Right kidney (tissue), 1 donor: ENCODE data around the gene OTUB1.
"Not testable (repeated sequence)": the region's sequence is repeated elsewhere in the genome, so short reads cannot be mapped to it uniquely, and the experiment has no call there.

Experiments
- DNase-seq: peaks from one replicate; pipeline ENCODE4 v3.0.0-alpha.2; 2016

OTUB1 gene

DNA sequence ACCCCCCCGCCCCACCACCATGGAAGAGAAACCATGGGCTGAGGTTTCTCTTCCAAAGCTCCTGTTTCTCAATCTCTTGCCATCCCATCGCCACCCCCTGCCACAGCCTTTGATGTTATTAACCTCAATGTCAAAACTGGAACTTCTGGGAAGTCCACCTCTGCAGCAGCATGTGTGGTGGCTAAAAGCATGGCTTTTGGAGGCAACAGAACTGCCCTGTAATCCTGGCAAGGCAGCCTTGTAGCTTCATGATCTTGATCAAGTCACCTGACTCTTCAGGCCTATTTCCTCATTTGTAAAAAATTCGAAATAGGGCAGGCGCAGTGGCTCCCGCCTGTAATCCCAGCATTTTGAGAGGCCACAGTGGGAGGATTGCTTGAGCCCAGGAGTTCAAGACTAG is 15.3 kb upstream of the OTUB1 start:
- no peak for DNase-seq

DNA sequence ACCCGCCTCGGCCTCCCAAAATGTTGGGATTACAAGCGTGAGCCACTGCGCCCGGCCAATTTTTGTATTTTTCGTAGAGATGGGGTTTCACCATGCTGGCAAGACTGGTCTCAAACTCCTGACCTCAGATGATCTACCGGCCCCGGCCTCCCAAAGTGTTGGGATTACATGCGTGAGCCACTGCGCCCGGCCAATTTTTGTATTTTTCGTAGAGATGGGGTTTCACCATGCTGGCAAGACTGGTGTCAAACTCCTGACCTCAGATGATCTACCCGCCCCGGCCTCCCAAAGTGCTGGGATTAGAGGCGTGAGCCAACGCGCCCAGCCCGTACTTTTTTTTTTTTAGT is 12.4 kb upstream of the OTUB1 start:
- DNase-seq = not testable (repeated sequence)

DNA sequence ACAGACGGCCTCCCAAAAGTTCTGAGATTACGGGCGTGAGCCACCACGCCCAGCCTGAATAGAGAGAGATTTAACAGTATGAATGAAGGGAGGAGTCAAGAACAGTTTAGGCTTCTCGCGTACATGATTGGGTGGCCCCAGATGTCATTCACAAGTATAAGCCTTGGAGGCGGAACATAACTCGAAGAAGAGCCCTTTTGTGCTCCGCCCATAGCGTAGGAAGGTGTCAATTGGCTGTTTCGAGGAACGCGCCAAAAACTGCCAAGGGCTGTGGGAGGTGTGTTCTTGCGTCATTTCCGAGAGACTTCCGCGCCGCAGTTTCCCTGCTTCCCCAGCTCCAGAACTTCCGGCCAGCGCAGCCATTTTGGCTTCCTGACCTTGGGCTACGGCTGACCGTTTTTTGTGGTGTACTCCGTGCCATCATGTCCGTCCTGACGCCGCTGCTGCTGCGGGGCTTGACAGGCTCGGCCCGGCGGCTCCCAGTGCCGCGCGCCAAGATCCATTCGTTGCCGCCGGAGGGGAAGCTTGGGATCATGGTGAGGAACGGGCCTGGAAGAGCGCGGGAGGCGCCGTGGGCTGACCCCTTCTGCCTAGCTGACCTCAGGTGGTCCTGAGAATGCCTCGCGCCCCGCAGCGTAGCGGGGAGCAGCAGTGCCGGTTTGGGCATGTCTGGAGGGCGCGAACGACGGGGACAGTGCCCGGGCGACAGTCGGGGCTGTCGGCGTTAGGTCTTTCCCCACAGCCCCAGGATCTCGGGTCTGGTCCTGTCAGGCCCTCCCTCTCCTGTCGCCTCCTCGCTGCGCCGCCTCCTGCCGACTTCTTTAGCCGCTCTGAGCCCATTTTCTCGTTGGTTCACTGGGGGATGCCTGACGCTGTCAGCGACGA is 11.7 kb upstream of the OTUB1 start, which contains the start of gene COX8A:
Gene COX8A (plus strand): TSS at position 362 of the 885 bp plus-strand sequence. CDS start 61 bp downstream, at position 423.
- DNase-seq = peak; percentile 96

DNA sequence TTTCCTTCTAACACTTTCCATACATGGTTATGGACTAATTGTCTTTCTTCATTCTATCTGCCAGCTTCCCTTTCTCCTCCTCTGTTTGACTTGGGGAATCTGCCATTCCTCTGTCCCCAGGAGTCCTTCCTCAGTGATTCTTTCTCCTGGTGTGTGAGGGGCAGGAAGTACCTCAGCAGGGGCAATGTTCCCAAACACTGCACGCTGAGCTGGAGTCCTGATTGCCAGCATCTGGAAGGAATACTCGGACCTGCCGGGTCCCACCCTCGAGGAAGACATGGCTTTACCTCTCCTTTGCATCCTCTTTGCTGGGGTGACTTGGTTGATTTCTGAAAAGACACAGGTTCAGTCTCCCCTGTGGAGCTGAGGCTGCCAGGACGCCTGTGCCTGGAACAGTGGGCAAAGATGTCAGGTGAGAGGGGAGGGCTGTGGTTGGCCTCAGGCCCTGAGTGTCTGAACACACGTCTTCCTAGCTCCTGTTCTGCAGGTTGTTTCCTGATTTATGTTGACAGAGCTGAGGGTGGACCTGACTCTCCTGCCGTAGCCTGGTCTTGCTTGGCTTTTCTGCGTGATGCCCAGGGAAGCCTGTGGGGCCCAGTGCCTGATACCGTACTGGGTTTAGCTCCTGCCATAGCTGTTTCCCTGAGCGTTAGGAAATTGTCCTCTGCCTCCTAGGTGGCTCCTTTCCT is 7.5 kb upstream of the OTUB1 start:
- DNase-seq = no peak

DNA sequence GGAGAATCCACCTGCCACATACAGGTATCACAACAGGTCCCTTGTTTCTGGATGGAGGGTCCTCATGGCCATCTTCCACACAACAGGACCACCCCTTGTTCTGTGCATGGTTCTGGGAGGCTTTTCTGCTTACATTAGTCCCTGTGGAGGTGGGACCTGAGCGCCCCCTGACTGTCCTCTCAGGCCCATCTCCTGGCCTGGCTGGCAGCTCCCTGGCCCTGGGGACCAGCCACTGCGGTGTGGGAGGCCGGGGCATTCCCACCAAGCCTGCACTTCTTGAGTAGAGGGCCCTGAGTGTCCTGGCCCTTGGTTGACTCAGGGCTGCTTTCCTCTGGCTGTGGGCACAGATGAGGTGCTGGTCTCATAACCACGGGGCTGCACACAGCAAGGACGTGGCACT is 6.8 kb upstream of the OTUB1 start:
- DNase-seq = no peak

DNA sequence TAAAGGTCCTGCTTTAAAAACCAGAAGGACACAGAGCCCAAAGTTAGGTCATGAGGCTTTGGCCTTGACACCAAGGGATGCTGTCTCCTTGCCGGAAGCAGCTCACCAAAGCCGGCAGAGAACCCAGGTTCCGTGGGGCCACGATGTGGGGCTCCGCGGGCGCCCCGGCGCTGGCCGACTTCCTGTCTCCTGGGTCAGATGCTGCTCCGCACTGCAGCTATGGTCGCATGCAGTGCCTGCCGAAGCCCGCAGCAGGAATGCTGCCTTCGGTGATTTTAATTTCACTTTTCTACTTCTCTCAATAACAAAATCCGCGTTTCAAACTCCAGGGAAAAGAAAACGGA is 454 bp upstream of the OTUB1 start:
- DNase-seq = peak; percentile 81

DNA sequence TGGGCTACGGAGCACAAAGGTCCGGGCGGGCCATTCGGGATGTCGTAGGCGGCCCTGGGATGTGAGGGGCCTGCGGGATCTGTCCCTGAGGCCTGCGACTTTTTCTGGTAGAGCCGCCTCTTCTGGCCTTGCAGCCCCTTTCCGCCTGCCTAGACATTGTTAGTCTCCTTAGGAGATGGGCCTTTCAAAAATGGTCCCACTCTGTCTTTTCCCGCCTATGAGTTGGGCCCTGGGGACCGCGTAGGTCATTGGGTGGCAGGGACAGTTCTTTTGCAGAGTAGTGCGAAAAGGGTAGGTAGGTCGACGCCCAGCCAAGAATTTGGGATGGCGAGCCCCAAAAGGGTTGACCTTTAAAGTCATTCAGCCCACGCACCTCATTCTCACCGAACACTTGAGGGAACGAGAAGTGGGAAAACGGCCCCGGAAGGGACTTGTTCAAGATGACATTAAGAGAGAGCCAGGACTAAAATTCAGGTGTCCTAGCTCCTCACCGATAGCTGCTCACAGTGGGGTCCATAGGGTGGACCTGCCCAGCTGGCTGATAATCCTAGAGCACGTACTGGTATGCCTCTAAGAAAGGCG is 785 bp downstream of the OTUB1 start:
- DNase-seq = no peak

DNA sequence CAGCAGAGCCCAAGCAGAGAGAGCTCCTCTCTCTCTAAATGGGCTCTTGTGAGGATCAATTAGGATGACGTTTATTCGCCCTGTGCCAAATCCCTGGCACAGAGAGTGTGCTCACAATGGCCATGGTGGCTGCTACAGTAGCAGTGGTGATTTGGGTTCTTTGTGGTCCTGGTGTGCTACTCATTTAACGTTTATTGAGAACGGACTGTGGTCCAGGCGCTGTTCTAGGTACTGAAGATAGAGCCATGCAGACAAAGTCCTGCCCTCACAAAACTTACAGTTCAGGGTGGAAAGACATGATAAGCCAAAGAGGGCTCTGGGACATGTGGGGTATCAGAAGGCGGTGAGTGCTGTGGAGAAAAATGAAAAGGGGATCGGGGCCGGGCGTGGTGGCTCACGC is 5.3 kb downstream of the OTUB1 start:
- no peak for DNase-seq

DNA sequence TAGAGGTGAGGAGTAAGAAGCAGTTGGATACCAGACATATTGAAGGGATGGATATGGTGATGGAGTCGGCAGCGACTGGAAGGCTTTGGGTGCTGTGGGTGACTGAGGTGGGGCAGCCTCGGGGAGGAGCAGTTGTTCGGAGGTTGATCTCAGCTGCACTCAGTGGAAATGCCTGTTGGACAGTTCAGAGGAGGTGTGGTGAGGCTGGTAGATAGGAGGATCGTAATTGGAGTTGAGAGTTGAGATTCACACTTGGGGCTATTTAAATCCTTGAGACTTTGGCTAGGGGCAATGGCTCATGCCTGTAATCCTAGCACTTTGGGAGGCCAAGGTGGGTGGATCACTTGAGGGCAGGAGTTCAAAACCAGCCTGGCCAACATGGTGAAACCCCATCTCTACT is 6.9 kb downstream of the OTUB1 start:
- DNase-seq = no peak

DNA sequence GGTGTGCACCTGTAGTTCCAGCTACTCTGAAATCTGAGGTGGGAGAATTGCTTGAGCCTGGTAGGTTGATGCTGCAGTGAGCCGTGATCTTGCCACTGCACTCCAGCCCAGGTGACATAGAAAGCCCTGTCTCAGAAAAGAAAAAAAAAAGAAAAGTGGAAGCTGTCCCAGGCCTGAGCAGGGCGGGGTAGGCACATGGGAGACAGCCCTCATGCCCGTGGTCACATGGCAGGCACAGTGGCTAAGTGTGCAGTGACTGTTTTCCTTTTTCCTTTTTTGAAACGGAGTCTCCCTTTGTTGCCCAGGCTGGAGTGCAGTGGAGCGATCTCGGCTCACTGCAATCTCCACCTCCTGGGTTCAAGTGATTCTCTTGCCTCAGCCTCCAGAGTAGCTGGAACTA is 7.8 kb downstream of the OTUB1 start:
- DNase-seq = no peak

DNA sequence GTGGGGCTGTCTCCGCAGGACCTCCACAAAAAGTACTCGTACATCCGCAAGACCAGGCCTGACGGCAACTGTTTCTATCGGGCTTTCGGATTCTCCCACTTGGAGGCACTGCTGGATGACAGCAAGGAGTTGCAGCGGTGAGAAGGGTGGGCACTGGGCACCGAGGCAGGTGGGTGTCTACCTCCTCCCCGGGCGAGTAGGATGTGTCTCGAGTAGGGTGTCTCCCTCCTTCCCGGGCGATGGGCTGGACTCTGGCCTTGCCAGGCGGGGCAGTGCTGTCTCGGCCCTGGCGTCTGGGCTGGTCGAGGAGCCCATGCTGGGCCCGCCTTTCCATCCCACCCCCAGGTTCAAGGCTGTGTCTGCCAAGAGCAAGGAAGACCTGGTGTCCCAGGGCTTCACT is 10.3 kb downstream of the OTUB1 start:
- no peak for DNase-seq

DNA sequence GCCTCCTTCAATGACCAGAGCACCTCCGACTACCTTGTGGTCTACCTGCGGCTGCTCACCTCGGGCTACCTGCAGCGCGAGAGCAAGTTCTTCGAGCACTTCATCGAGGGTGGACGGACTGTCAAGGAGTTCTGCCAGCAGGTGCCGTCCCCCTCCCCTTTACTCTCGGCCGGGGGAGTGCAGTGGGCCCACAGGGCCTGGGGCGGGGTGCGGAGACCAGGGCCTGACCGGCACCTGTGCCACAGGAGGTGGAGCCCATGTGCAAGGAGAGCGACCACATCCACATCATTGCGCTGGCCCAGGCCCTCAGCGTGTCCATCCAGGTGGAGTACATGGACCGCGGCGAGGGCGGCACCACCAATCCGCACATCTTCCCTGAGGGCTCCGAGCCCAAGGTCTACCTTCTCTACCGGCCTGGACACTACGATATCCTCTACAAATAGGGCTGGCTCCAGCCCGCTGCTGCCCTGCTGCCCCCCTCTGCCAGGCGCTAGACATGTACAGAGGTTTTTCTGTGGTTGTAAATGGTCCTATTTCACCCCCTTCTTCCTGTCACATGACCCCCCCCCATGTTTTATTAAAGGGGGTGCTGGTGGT is 11.0 kb downstream of the OTUB1 start:
- DNase-seq = no peak

DNA sequence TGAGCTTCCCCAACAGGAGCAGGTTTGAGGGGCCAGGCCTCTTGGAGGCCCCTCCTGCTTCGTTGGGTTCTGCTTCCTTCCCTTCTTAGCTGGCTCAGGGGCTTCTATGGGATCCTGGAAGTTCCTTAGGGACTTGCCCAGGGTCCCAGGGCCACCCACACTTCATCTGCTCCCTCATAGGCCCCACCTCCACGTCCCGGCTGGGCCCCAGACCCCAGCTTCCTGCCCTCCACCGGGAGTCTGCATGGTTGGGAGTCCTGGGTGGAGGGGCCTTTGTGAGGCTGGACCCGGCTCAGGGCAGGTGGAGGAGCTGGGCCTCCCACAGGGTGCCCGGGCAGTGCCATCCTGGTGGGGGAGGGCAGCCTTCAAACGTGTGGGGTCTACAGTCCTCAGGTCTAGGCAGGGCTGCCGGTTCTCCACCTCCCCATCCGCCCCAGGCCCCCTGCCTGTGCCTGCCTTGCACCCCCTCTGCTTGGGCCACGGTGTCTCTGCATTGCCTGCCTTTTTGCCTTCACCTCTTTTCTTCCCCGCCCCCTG is 11.6 kb downstream of the OTUB1 start:
- no peak for DNase-seq

DNA sequence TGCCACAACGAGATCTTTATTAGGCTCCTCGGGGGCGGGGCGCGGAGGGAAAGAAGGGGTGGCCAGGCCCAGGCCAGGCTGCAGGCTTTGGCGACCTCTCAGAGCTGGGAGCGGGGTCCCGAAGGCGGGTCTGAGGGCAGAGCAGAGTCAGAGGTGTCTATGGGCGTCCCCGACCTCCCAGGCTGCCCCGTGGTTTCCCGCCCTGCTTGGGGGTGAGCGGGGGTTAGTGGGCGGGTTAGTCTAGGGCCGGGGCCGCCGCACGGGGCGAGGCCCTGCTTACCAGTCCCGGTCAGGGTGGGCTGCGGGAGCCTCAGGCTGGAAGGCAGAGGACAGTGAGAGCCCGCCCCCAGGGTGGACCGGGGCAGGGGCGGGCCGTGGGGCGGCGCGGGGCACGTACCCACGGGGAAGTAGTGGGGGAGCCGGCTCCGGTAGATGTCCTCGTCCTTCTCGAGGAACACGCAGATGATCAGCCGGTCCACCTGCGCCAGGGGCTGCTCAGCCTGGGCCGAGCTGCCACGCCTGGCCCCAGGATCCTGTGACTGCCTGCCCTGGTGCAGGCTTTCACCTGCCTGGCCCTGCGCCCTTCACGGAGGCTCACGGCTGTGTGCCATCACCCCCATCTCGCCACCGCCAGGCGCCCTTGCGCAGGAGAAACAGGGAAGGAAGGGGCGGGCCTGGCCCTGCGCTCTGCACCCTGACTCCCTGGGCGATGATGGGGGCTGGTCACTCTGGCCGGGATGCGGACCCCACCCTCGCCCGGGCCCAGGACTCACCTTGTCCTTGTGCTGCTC is 12.5 kb downstream of the OTUB1 start:
- peak; percentile 69 for DNase-seq

DNA sequence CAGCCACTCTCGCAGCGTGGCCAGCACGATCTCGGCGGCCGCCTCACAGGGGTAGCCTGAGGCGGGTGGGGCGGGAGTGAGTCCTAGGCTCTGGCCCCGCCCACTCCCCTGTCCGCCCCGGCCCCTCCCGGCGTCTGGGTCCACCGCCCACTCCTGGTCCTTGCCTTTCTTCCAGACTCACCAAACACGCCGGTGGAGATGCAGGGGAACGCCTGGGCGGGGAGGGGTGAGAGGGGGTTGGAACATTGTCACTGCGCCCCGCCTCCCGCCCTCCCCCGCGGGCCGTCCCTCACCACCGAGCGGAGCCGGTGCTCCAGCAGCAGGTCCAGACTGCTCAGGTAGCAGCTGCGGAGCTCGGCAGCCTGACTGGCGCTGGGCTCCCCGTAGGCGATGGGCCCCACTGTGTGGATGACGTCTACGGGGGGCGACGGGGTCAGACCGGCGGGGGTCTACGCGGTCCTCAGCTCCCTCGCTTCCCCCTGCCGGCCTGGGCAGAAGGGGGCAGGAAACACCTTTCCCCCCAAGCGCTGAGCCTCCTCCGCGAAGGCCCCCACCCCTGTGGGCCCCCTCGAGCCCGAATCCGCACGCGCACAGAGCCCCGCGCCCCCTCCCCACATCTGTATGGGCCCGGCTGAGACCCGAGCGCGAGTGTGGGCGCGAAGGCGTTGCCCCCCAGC is 13.2 kb downstream of the OTUB1 start:
- no peak for DNase-seq

DNA sequence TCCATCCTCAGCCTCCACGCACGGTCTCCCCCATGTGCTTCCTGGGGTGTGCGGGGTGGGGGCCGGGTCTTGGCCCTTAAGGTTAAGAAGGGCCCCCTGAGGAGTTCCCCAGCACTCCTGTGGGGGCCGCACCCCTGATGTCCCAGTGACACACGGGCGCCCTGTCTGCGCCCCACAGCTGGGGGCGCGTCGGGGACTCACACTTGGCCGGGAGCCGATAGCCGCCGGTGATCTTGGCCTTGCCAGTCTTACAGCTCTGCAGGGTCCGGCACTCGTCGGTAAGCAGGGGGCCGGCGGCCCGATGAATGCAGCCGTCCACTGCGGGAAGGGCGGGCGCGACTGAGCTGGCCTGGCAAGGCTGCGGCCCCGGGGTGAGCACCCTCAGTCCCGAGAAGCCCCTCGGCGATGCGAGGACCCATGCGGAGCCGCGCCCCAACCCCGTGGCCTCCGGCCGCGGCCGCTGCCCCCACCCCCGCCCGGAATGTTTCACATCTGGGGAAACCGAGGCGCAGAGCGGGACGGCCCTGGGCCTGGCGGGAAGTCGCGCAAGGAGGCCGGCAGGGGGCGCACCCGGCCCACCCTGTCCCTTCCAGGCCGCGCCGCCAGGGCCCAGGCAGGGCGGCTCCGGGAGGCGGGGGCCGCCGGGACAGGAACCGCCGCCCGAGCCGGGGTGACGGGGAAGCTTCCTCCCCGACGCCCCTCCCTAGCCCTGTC is 13.9 kb downstream of the OTUB1 start:
- DNase-seq = peak; percentile 69

DNA sequence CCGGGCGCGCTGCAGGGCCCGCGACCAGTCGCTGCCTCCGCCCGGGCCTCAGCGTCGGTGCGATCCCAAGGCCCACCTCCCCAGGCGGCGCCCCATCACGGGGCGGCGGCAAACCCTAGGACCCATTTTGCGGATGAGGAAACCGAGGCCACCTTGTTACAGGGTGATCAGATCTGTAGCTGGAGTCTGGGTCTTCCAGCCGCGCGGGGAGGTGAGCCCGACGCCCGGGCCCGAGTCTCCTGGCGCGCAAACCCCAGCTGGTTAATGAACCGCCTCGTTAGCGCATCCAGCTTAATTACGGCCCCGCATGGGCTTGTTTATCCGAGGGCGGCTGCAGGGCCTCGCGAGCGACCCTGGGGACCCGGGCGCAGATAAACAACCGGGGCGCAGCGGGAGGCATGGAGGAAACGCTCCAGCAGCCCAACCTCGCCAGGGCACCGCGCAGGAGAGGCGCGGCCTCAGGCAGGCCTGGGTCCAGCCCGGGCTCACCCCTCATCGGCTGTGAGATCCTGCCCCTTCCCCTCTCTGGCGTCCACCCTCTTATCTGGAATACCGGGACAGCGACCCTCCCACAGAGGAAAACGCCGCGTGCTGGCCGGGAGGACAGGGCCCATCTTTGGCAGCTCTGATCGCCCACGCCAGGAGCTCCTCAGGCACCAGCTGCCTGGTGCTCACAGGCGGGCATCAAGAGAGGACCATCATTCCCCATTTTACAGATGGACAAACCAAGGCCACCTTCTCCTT is 14.7 kb downstream of the OTUB1 start:
- peak; percentile 82 for DNase-seq

DNA sequence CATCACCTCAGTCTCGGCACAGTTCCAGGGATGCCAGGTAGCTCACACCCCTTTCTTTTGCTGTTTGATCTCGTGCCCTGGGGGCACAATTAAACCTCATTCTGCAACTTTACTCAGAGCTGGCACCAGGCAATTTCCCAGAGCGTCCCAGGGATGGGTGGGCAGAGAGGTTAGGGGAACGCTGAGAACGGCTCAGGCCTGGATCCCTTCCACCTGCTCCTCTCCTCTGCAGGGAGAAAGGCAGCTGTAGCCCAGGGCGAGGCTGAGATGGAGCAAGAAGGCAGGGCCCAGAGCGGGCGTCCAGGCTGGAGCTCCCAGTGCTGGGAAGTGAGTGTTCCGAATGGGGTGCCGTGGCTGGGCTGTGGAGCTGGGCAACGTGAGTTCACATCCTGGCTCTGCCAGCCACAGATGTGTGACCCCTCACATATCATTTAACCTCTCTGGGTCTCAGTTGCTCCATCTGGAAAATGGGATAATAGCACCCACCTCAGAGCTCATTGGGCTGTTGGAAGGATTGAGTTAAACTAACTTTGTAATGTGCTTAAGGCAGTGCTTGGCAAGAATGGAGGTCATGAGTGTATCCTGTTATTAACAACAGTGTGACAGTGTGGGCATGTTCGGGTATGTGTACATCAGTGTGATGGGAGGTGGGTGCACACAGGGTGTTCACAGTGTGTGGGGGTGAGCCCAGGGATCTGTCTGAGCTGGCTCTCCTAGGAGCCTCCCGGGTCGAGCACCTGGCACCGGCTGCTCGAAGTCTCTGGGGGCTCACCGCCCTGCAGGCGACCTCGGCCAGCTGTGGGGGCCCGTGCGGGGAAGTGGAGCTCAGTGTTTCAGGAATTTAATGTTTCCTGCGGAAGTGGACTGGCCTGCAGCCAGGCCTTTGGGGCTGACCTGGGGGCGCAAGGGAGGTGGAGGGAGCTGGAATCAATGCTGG is 15.5 kb downstream of the OTUB1 start:
- DNase-seq = peak; percentile 68
